Stimulated activated CD8-positive, alpha-beta memory T cell treated with anti-CD3 and anti-CD28 coated beads, Interleukin-7, amount 100 ng/mL, for 48 hours (primary cell): ENCODE data around the gene PSMA1.
"Not testable (repeated sequence)": the region's sequence is repeated elsewhere in the genome, so short reads cannot be mapped to it uniquely, and the experiment has no call there.

Source experiments
- DNase-seq, 2 donors: peaks; one replicate each; pipeline ENCODE4 v3.0.0-alpha.2; 2020; ENCODE audit warnings: low read depth in 1 of 2; ENCODE audit errors: extremely low read depth in 1 of 2

PSMA1 gene

GRCh38 chr11:14519917-14520746 lies at the start of gene PSMA1:
Gene PSMA1 (minus strand): TSS chr11:14520386. CDS start chr11:14520299, 87 bp downstream.
- DNase-seq: peak; percentile 88 to 92

- DNase-seq: not testable (repeated sequence)
These were observed 49.3 kb upstream of the PSMA1 start for GRCh38 chr11:14569516-14569915.

GRCh38 chr11:14567064-14567651 lies 47.0 kb upstream of the PSMA1 start:
- no peak for DNase-seq

- no peak for DNase-seq
These were observed 46.3 kb upstream of the PSMA1 start for GRCh38 chr11:14566331-14567063.

GRCh38 chr11:14565845-14566244 lies 45.7 kb upstream of the PSMA1 start:
- no peak for DNase-seq

- no peak for DNase-seq
These were observed 35.6 kb upstream of the PSMA1 start for GRCh38 chr11:14555818-14556217.

GRCh38 chr11:14554959-14555358 lies 34.8 kb upstream of the PSMA1 start:
- DNase-seq: no peak

- DNase-seq: no peak
These were observed 31.9 kb upstream of the PSMA1 start for GRCh38 chr11:14552089-14552488.

- DNase-seq: no peak
These were observed 31.2 kb upstream of the PSMA1 start for GRCh38 chr11:14551380-14551779.

- no peak for DNase-seq
These were observed 29.7 kb upstream of the PSMA1 start for GRCh38 chr11:14549891-14550290.

GRCh38 chr11:14547440-14547839 lies 27.3 kb upstream of the PSMA1 start:
- DNase-seq: no peak

GRCh38 chr11:14546672-14547071 lies 26.5 kb upstream of the PSMA1 start:
- DNase-seq: no peak

GRCh38 chr11:14544611-14545010 lies 24.4 kb upstream of the PSMA1 start:
- DNase-seq: no peak

- DNase-seq: no peak
These were observed 23.1 kb upstream of the PSMA1 start for GRCh38 chr11:14543260-14543659.

- no peak for DNase-seq
These were observed 22.1 kb upstream of the PSMA1 start for GRCh38 chr11:14542324-14542723.

GRCh38 chr11:14541192-14541947 lies 21.2 kb upstream of the PSMA1 start:
- no peak for DNase-seq

GRCh38 chr11:14539982-14540421 lies 19.8 kb upstream of the PSMA1 start:
- DNase-seq: no peak

GRCh38 chr11:14538926-14539554 lies 18.9 kb upstream of the PSMA1 start:
- no peak for DNase-seq

GRCh38 chr11:14538271-14538925 lies 18.2 kb upstream of the PSMA1 start:
- no peak for DNase-seq

GRCh38 chr11:14537134-14537599 lies 17.0 kb upstream of the PSMA1 start:
- DNase-seq: no peak
